SU-DHL-6 (cell line): Measurements from ENCODE around the gene LRRC3.

Experiments
- H2AFZ ChIP-seq: fragments of 200-600 bp; sonication (generic); 2 replicates; pipeline ENCODE4 v1.6.1; 2014; ENCODE audit warnings: low read depth, mild to moderate bottlenecking, moderate library complexity, mixed read lengths, antibody characterized with exemption, low read length; ENCODE audit not compliant: severe bottlenecking
- H3F3A ChIP-seq: fragments of 200-600 bp; shearing (Covaris generic); 2 replicates; pipeline ENCODE4 v1.6.0; 2016; ENCODE audit warnings: antibody characterized with exemption, mild to moderate bottlenecking; ENCODE audit not compliant: insufficient read depth
- H3K27ac ChIP-seq: fragments of 200-600 bp; sonication (generic); 2 replicates; pipeline ENCODE4 v1.5.1; 2016; ENCODE audit warnings: low read depth, mild to moderate bottlenecking, low read length, moderate library complexity, mixed read lengths
- H3K27me3 ChIP-seq: fragments of 200-600 bp; sonication (generic), shearing (Covaris generic); 2 replicates; pipeline ENCODE4 v1.6.0; 2014; ENCODE audit warnings: mild to moderate bottlenecking, low read length
- H3K36me3 ChIP-seq: fragments of 200-600 bp; sonication (generic); 2 replicates; pipeline ENCODE4 v1.6.1; 2014; ENCODE audit warnings: mild to moderate bottlenecking, low read length, mixed read lengths
- H3K4me2 ChIP-seq: fragments of 300-600, 200-600 bp; shearing (Covaris generic), sonication (generic); 2 replicates; pipeline ENCODE4 v1.6.0; 2014; ENCODE audit warnings: low read length, low read depth, mild to moderate bottlenecking; ENCODE audit not compliant: poor library complexity, severe bottlenecking
- H3K4me3 ChIP-seq: fragments of 200-600 bp; sonication (generic); 2 replicates; pipeline ENCODE4 v1.5.1; 2014; ENCODE audit warnings: antibody characterized with exemption, low read length, mild to moderate bottlenecking, mixed read lengths; ENCODE audit not compliant: insufficient read depth, poor library complexity, severe bottlenecking
- H3K79me2 ChIP-seq: fragments of 200-600 bp; sonication (generic); 2 replicates; pipeline ENCODE4 v1.6.1; 2014; ENCODE audit warnings: mild to moderate bottlenecking, low read length, moderate library complexity; ENCODE audit not compliant: insufficient read depth
- H3K9ac ChIP-seq: fragments of 200-600 bp; sonication (generic); 2 replicates; pipeline ENCODE4 v1.7.0; 2014; ENCODE audit warnings: mild to moderate bottlenecking, low read length
- H3K9me2 ChIP-seq: fragments of 200-600 bp; sonication (generic); replicated peaks from 2 replicates; pipeline ENCODE4 v1.6.1; 2014; ENCODE audit warnings: low read length; ENCODE audit not compliant: insufficient read depth
- H3K9me3 ChIP-seq: fragments of 200-600 bp; sonication (generic); 2 replicates; pipeline ENCODE4 v1.6.1; 2014; ENCODE audit warnings: low read length, mixed read lengths; ENCODE audit not compliant: insufficient read depth
- H4K20me1 ChIP-seq: fragments of 200-600 bp; sonication (generic); 2 replicates; pipeline ENCODE4 v1.6.1; 2014; ENCODE audit warnings: low read depth, mild to moderate bottlenecking, antibody characterized with exemption, low read length, moderate library complexity, mixed read lengths
- EZH2phosphoT487 ChIP-seq: fragments of 200-600 bp; sonication (generic), shearing (Covaris generic); conservative IDR thresholded peaks from 2 replicates; pipeline ENCODE4 v1.6.1; 2018; ENCODE audit warnings: mild to moderate bottlenecking, antibody characterized with exemption, low read length, moderate library complexity, mixed read lengths
- TF ChIP-seq, protein P1 (sequence below): fragments of 200-600 bp; sonication (generic); IDR thresholded peaks from one replicate; pipeline ENCODE4 v1.5.1; 2017; ENCODE audit warnings: antibody characterized with exemption, mild to moderate bottlenecking, low read length, moderate library complexity; ENCODE audit not compliant: insufficient read depth, poor library complexity, severe bottlenecking

Gene LRRC3

DNA sequence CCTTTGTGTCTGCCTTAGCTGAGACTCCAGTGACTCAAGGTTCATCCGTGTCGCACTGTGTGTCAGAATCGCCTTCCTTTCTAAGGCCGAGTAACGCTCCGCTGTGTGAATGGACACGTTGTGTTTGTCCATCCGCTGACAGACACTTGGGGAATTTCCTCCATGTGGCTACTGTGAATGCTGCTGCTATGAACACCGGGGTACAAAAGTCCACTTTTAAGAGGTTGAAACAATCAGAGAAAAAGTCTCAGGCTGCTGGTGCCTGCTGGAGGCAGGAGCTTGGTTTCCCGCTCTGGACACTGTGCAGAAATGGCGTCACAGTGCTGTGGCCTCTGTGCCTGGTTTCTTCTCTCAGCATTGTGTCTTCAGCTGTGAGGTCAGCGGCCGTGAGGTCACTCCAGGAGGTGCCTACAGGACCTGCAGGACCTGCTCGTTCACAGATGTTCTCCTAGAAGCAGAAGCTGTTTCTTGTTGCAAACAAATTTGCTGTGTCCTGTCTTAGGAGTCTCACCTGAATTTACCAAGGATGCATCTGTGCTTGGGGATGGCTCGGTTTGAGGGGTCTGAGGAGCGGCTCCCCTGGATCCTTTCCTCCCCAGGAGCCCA, 50.5 kb downstream of the LRRC3 start:
- H3K27me3 ChIP-seq = no peaks in the 10 kb centered on the region
- TF ChIP-seq, protein P1, sequence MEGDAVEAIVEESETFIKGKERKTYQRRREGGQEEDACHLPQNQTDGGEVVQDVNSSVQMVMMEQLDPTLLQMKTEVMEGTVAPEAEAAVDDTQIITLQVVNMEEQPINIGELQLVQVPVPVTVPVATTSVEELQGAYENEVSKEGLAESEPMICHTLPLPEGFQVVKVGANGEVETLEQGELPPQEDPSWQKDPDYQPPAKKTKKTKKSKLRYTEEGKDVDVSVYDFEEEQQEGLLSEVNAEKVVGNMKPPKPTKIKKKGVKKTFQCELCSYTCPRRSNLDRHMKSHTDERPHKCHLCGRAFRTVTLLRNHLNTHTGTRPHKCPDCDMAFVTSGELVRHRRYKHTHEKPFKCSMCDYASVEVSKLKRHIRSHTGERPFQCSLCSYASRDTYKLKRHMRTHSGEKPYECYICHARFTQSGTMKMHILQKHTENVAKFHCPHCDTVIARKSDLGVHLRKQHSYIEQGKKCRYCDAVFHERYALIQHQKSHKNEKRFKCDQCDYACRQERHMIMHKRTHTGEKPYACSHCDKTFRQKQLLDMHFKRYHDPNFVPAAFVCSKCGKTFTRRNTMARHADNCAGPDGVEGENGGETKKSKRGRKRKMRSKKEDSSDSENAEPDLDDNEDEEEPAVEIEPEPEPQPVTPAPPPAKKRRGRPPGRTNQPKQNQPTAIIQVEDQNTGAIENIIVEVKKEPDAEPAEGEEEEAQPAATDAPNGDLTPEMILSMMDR = no peak
- TF ChIP-seq EZH2phosphoT487 = no peak
- no peak overlapping the region for H2AFZ ChIP-seq
- no peaks in the 10 kb centered on the region for H3K36me3 ChIP-seq
- no peaks in the 10 kb centered on the region for H3K79me2 ChIP-seq
- no peak overlapping the region for H3K27ac ChIP-seq
- no peak overlapping the region for H3K9ac ChIP-seq
- H3K9me2 ChIP-seq = no peaks in the 10 kb centered on the region
- H4K20me1 ChIP-seq = no peaks in the 10 kb centered on the region
- no peaks in the 10 kb centered on the region for H3F3A ChIP-seq
- no peak overlapping the region for H3K4me2 ChIP-seq
- no peaks in the 10 kb centered on the region for H3K9me3 ChIP-seq
- H3K4me3 ChIP-seq = no peak overlapping the region

DNA sequence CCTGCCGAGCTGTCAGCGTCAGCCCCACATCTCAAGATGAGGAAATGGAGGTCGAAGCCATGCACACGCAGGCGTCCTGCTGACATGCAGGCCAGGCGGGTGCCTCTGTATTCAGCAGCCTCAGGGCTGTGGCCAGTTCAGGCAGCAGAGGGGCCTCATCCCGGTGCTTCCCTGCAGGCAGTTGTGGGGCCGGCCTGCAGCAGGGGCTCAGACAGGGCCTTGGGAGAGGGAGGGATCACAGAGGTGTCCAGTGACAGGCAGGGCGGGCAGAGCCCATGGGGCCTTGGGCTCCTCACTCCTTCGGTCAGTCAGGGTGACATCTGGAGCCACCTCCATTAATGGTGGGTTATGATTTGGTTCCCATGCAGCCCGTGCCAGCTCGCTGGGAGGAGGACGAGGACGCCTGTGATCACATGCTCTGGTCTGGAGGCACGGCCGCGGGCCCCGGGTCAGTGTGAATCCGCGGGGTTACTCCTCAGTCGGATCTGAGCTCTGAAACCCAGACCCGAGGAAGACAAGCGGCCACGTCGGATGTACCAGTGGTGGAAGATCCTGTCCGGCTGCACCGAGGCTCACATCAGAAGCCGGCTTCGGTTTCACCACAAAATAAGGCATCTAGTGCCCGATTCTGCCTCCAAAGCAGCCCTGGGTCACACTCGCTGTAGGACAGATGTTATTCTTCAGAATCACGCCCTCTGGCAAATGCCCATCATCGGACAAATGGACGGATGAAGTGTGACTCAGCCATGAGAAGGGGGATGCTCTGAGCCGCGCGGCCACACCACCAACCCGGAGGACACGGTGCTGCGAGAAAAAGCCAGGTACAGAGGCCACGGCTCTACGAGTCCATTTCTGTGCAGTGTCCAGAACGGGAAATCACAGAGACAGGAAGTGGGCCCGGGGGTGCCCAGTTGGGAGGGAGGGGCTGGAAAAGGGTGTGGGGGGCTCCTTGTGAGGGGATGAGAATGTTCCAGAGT, 51.3 kb downstream of the LRRC3 start:
- Histone ChIP-seq H3K27ac (no peak overlapping the region), H3K9ac (no peak overlapping the region), H3K79me2 (no peaks in the 10 kb centered on the region), H3K27me3 (no peaks in the 10 kb centered on the region), H3K4me3 (no peak overlapping the region), H3K9me2 (no peaks in the 10 kb centered on the region), H3F3A (no peaks in the 10 kb centered on the region), H3K4me2 (no peak overlapping the region), H4K20me1 (no peaks in the 10 kb centered on the region), H2AFZ (no peak overlapping the region), H3K9me3 (no peaks in the 10 kb centered on the region), H3K36me3 (no peaks in the 10 kb centered on the region)
- TF ChIP-seq, protein P1 = no peak
- no peak for TF ChIP-seq EZH2phosphoT487

DNA sequence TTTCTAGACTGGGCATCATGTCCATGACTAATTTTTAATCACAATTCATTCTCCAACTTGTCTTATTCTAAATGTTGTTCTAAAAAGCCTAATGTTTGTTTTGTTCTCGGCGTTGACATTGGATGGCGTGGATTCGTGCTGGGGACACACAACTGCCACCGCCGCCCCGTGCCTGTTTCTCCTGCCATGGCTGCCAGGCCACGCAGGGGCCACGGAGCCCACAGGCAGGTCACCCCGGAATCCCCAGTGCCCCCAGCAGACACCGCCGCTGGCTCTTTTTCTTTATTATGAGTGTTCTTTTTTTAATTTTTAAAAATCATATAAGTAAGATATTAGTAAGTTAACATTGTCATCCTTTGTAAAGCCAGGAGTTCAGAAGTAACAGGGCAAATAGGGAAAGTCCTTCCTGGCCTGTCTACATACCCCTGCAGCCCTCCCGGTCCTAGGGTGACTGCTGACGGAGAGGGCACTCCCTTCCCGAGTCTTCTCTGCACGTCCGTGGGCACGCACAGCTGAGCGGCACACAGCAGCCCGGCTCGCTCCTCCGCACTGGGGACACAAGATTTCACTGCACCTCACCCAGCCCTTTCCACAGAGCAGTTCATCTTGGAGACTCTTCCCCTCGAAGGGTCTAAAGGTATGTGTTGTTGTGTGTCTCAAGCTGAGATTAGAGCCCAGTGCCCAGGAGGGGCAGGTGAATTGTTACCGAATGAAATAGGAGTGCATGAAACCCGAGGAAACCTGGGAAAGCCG, 52.5 kb downstream of the LRRC3 start:
- Histone ChIP-seq H3K9me3 (no peaks in the 10 kb centered on the region), H3K27me3 (no peaks in the 10 kb centered on the region), H3K36me3 (no peaks in the 10 kb centered on the region), H3K9ac (no peak overlapping the region), H3K27ac (no peak overlapping the region), H4K20me1 (no peaks in the 10 kb centered on the region), H2AFZ (no peak overlapping the region), H3K4me3 (no peak overlapping the region), H3K4me2 (no peak overlapping the region), H3K9me2 (no peaks in the 10 kb centered on the region), H3K79me2 (no peaks in the 10 kb centered on the region), H3F3A (no peaks in the 10 kb centered on the region)
- TF ChIP-seq, protein P1 = no peak
- no peak for TF ChIP-seq EZH2phosphoT487
